ENCODE results near the gene NT5DC3. TPM values are rescaled to one million over a fixed set of nuclear protein-coding genes. Genes with fewer than 3 reads are reported as not detected.

Gene NT5DC3
- total and polyA plus RNA-seq, 2 donors (not counting 3 experiments of a cell fraction or from before 2014, with no cell fraction given): 1.5 to 6.7 TPM

GRCh38 chr12:103821773-103822172 is 19.3 kb downstream of the NT5DC3 start:
- POLR2A ChIA-PET: no interaction called here
- intact Hi-C loops (cut with micrococcal nuclease): loop anchor here (2.0 kb wide), 1 partner anchor 17 kb away; no protein-coding TSS in a partner anchor

More at GRCh38 chr12:103821773-103822172, 19.3 kb downstream of the NT5DC3 start:
- no peak overlapping the region for H3K9ac ChIP-seq (replicated peaks; ENCODE audit: extremely low read depth, insufficient read depth, low read length)
- H3K9me3 ChIP-seq (replicated peaks; ENCODE audit: control insufficient read depth, insufficient read depth, low read length): no peaks in the 10 kb centered on the region
- TF ChIP-seq POLR2AphosphoS5 (IDR thresholded peaks at IDR 0.05; ENCODE audit: insufficient read depth, low read depth, low read length): no peak
- TF ChIP-seq JUN (IDR thresholded peaks at IDR 0.05; ENCODE audit: borderline replicate concordance, insufficient read depth, insufficient read length, low read depth): no peak
- no peak for TF ChIP-seq GATA2 (IDR thresholded peaks at IDR 0.05; ENCODE audit: insufficient read depth, insufficient read length, low read depth, low read length)
- no peak for TF ChIP-seq MYC (IDR thresholded peaks at IDR 0.05; ENCODE audit: low read depth, low read length)
- no peak for TF ChIP-seq MAX (IDR thresholded peaks at IDR 0.05; ENCODE audit: insufficient read depth, insufficient read length)
- no peak for TF ChIP-seq EZH2 (IDR thresholded peaks at IDR 0.05; ENCODE audit: borderline replicate concordance, low read depth, low read length, severe bottlenecking)
- no peak for TF ChIP-seq FOS (IDR thresholded peaks at IDR 0.05; ENCODE audit: borderline replicate concordance, insufficient read depth, low read length)
- TF ChIP-seq POLR2A (IDR thresholded peaks at IDR 0.05; ENCODE audit: low read depth, low read length): no peak
- TF ChIP-seq, protein P1, sequence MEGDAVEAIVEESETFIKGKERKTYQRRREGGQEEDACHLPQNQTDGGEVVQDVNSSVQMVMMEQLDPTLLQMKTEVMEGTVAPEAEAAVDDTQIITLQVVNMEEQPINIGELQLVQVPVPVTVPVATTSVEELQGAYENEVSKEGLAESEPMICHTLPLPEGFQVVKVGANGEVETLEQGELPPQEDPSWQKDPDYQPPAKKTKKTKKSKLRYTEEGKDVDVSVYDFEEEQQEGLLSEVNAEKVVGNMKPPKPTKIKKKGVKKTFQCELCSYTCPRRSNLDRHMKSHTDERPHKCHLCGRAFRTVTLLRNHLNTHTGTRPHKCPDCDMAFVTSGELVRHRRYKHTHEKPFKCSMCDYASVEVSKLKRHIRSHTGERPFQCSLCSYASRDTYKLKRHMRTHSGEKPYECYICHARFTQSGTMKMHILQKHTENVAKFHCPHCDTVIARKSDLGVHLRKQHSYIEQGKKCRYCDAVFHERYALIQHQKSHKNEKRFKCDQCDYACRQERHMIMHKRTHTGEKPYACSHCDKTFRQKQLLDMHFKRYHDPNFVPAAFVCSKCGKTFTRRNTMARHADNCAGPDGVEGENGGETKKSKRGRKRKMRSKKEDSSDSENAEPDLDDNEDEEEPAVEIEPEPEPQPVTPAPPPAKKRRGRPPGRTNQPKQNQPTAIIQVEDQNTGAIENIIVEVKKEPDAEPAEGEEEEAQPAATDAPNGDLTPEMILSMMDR (IDR thresholded peaks at IDR 0.05; ENCODE audit: extremely low read depth in 1 of 2, insufficient read depth in 1 of 2, low read depth in 1 of 2, low read length in 2 of 2): no peak
- H3K36me3 ChIP-seq (ENCODE audit: control insufficient read depth in 2 of 2, extremely low read depth in 1 of 2, insufficient read depth in 2 of 2, low read length in 2 of 2): no peaks in the 10 kb centered on the region
- FAIRE-seq (no peak), DNase-seq (ENCODE audit: low read depth, low spot score) (no peak)
- H3K27ac ChIP-seq (ENCODE audit: insufficient read depth, low read depth, low read length): no peak overlapping the region
- H3K4me2 ChIP-seq (ENCODE audit: insufficient read depth, low read length): no peak overlapping the region
- dilution Hi-C loops (cut with MboI; ENCODE audit: extremely low pct_ligation_motif_present, low sequenced_read_pairs): no loop called here
- no peak overlapping the region for H2AFZ ChIP-seq (ENCODE audit: low read depth, low read length)
- no peaks in the 10 kb centered on the region for H3K27me3 ChIP-seq (ENCODE audit: control insufficient read depth in 2 of 2, insufficient read depth in 2 of 2, low read length in 2 of 2)
- H3K4me1 ChIP-seq (ENCODE audit: control insufficient read depth, extremely low read depth, insufficient read depth, low read length): no peaks in the 10 kb centered on the region
- CTCF ChIA-PET: interaction anchor here (1.0 to 1.8 kb wide), 2 partner anchors 19 to 50 kb away, joined by 3 to 6 read pairs; partner anchors contain the start of gene NT5DC3
- H3K79me2 ChIP-seq (ENCODE audit: control insufficient read depth, insufficient read depth, low read length): no peaks in the 10 kb centered on the region
- BruUV-seq (replicated peaks): no TSS peak
- no peaks in the 10 kb centered on the region for H3K9me1 ChIP-seq (replicated peaks; ENCODE audit: control insufficient read depth, extremely low read depth, insufficient read depth, low read length)
- H4K20me1 ChIP-seq (replicated peaks; ENCODE audit: control insufficient read depth, extremely low read depth, insufficient read depth, low read length): no peaks in the 10 kb centered on the region
- H3K4me3 ChIP-seq (replicated peaks in 1 of 3; ENCODE audit: insufficient read depth in 1 of 3, low read depth in 1 of 3, low read length in 3 of 3): no peak overlapping the region

All from endothelial cell of umbilical vein (primary cell).